ENCODE results near the gene RGS10. TPM values are rescaled to one million over a fixed set of nuclear protein-coding genes. Genes with fewer than 3 reads are reported as not detected.

The RGS10 gene
- total and polyA plus RNA-seq, 9 of the 15 experiments (the other 6 are each of a cell fraction or from before 2014, with no cell fraction given): 31.9 to 123 (median 62.1) TPM

- Histone ChIP-seq H3K9ac (ENCODE audit: insufficient read depth in 1 of 2, low read depth in 2 of 2, low read length in 2 of 2) (peak overlapping the region; percentile 28 to 84; a peak in 2 of 4 replicates), H3K27ac (ENCODE audit: extremely low read depth, low read depth, low read length) (peak overlapping the region; percentile 39), H3K4me1 (replicated peaks in 1 of 2; ENCODE audit: control insufficient read depth in 2 of 2, insufficient read depth in 2 of 2, low read length in 2 of 2) (peaks cover 20 to 50% of the 10 kb centered on the region in 2 experiments), H3K27me3 (ENCODE audit: control insufficient read depth in 2 of 2, insufficient read depth in 2 of 2, low read length in 2 of 2) (no peaks in the 10 kb centered on the region), H4K20me1 (replicated peaks; ENCODE audit: control insufficient read depth, insufficient read depth, low read length) (0 out of 2 replicates have a peak, but pooled peaks cover 5% of the 10 kb centered on the region), H3K36me3 (ENCODE audit: control insufficient read depth, insufficient read depth, low read length) (peaks cover 22% of the 10 kb centered on the region; the same call in 1 of the 3 replicates), H3K4me2 (ENCODE audit: insufficient read depth, low read length) (peak overlapping the region; percentile 63), H3K4me3 (no peak overlapping the region; the same call in 1 of the 2 replicates), H3K9me1 (ENCODE audit: control insufficient read depth, insufficient read depth, low read length) (peaks cover 2% of the 10 kb centered on the region), H3K9me3 (replicated peaks; ENCODE audit: control insufficient read depth, insufficient read depth, low read depth, low read length) (no peaks in the 10 kb centered on the region), H2AFZ (ENCODE audit: low read depth, low read length) (no peak overlapping the region), H3K79me2 (ENCODE audit: control insufficient read depth, insufficient read depth, low read length) (peaks cover 85% of the 10 kb centered on the region)
- ATAC-seq (no peak), FAIRE-seq (no peak), DNase-seq (ENCODE audit: extremely low read depth in 1 of 4, low spot score in 3 of 4) (no peak)
- ChIA-PET POLR2A (interaction anchor here (0.7 to 1.7 kb wide), 5 partner anchors 8 to 93 kb away, joined by 3 to 5 read pairs (median 5); no protein-coding TSS in a partner anchor), CTCF (ENCODE audit: low intra/inter-chr PET ratio) (no interaction called here)
- intact Hi-C loops (cut with micrococcal nuclease): loop anchor here (2.0 kb wide), 1 partner anchor 17 kb away; no protein-coding TSS in a partner anchor
- no TSS peak for BruUV-seq (replicated peaks)
- WGBS (ENCODE audit: insufficient coverage, low coverage, missing lambda C conversion rate): 25% methylated on average over 4 of the region's 5 CpGs
- in situ Hi-C loops (cut with MboI): no loop called here
- TF ChIP-seq ZFX (CRISPR knock-in tag; IDR thresholded peaks at IDR 0.05): no peak
- no peak for TF ChIP-seq NR2C2 (CRISPR knock-in tag; IDR thresholded peaks at IDR 0.05)
- no peak for TF ChIP-seq NR2C2 (tag; IDR thresholded peaks at IDR 0.05)
- no peak for TF ChIP-seq STAG1 (CRISPR knock-in tag; IDR thresholded peaks at IDR 0.05; ENCODE audit: borderline replicate concordance)
- TF ChIP-seq POLR2H (tag; IDR thresholded peaks at IDR 0.05; ENCODE audit: low read depth): no peak
- no peak for TF ChIP-seq CBX8 (IDR thresholded peaks at IDR 0.05; ENCODE audit: borderline replicate concordance, extremely low read depth, low read depth, low read length, poor library complexity, severe bottlenecking)
- no peak for TF ChIP-seq ZNF408 (CRISPR knock-in tag; IDR thresholded peaks at IDR 0.05; ENCODE audit: low read depth)
- TF ChIP-seq BRF2 (IDR thresholded peaks at IDR 0.05; ENCODE audit: borderline replicate concordance, insufficient read depth, insufficient read length): no peak
- TF ChIP-seq ZNF785 (CRISPR knock-in tag; IDR thresholded peaks at IDR 0.05): no peak
- TF ChIP-seq ELF4 (CRISPR knock-in tag; IDR thresholded peaks at IDR 0.05): no peak
- no peak for TF ChIP-seq ZFP91 (CRISPR knock-in tag; IDR thresholded peaks at IDR 0.05)
- no peak for TF ChIP-seq ZNF778 (CRISPR knock-in tag; IDR thresholded peaks at IDR 0.05)
- TF ChIP-seq MAFF (IDR thresholded peaks at IDR 0.05; ENCODE audit: low read length): no peak
- TF ChIP-seq IRF1 (CRISPR knock-in tag; IDR thresholded peaks at IDR 0.05; ENCODE audit: borderline replicate concordance): no peak
- TF ChIP-seq SIX5 (IDR thresholded peaks at IDR 0.05; ENCODE audit: borderline replicate concordance in 1 of 2, insufficient read depth in 1 of 2, low read depth in 1 of 2, low read length in 2 of 2): no peak
- no peak for TF ChIP-seq ZNF134 (CRISPR knock-in tag; conservative IDR thresholded peaks at IDR 0.05)
- TF ChIP-seq SAFB2 (IDR thresholded peaks at IDR 0.05; ENCODE audit: borderline replicate concordance, low read depth, low read length, severe bottlenecking): no peak
- TF ChIP-seq BCOR (IDR thresholded peaks at IDR 0.05): no peak
- no peak for TF ChIP-seq ADNP (tag; IDR thresholded peaks at IDR 0.05)
Measured at GRCh38 chr10:119537953-119538630, 4.4 kb downstream of the RGS10 start.
